Neutrophil (primary cell): Measurements from ENCODE around the gene FGFRL1.

ENCODE experiments used
- H3K27ac ChIP-seq: fragments of 200-600 bp; sonication (generic); 2 replicates; pipeline ENCODE4 v1.5.1; 2016; ENCODE audit warnings: mild to moderate bottlenecking, moderate library complexity
- H3K27me3 ChIP-seq: fragments of 200-600 bp; sonication (generic); 2 replicates; pipeline ENCODE4 v1.6.0; 2016; ENCODE audit warnings: mild to moderate bottlenecking
- H3K36me3 ChIP-seq: fragments of 200-600 bp; sonication (generic); 2 replicates; pipeline ENCODE4 v1.5.1; 2017
- H3K4me1 ChIP-seq, 2 experiments: fragments of 200-600 bp in 1 of 2; sonication (generic) in 1 of 2; 1 replicate in 1 of 2; 2 replicates in 1 of 2; pipeline versions ENCODE4 v1.5.1 to v1.6.1; 2013 to 2016; ENCODE audit warnings: low read depth in 1 of 2, low read length in 1 of 2, mild to moderate bottlenecking in 1 of 2, moderate library complexity in 1 of 2; ENCODE audit not compliant: control insufficient read depth in 1 of 2, insufficient read depth in 1 of 2
- H3K4me3 ChIP-seq, 2 experiments: fragments of 200-600 bp in 1 of 2; sonication (generic) in 1 of 2; 1 replicate in 1 of 2; 2 replicates in 1 of 2; pipeline ENCODE4 v1.5.1; 2013 to 2016; ENCODE audit warnings: low read depth in 1 of 2, low read length in 1 of 2, mild to moderate bottlenecking in 1 of 2, moderate library complexity in 1 of 2
- H3K9me3 ChIP-seq: fragments of 200-600 bp; sonication (generic); 2 replicates; pipeline ENCODE4 v1.5.1; 2016
- TF ChIP-seq, protein P1 (sequence below): fragments of 200-600 bp; sonication (generic); IDR thresholded peaks from 2 replicates; pipeline ENCODE4 v1.5.1; 2016; ENCODE audit warnings: antibody characterized with exemption

Gene FGFRL1

GRCh38 chr4:1040344-1041146, 29.1 kb downstream of the FGFRL1 start:
- Histone ChIP-seq H3K27me3 (peaks cover 32% of the 10 kb centered on the region), H3K4me3 (no peak overlapping the region), H3K9me3 (no peaks in the 10 kb centered on the region), H3K4me1 (no peaks in the 10 kb centered on the region), H3K27ac (no peak overlapping the region), H3K36me3 (no peaks in the 10 kb centered on the region)
- TF ChIP-seq, protein P1, sequence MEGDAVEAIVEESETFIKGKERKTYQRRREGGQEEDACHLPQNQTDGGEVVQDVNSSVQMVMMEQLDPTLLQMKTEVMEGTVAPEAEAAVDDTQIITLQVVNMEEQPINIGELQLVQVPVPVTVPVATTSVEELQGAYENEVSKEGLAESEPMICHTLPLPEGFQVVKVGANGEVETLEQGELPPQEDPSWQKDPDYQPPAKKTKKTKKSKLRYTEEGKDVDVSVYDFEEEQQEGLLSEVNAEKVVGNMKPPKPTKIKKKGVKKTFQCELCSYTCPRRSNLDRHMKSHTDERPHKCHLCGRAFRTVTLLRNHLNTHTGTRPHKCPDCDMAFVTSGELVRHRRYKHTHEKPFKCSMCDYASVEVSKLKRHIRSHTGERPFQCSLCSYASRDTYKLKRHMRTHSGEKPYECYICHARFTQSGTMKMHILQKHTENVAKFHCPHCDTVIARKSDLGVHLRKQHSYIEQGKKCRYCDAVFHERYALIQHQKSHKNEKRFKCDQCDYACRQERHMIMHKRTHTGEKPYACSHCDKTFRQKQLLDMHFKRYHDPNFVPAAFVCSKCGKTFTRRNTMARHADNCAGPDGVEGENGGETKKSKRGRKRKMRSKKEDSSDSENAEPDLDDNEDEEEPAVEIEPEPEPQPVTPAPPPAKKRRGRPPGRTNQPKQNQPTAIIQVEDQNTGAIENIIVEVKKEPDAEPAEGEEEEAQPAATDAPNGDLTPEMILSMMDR: no peak

GRCh38 chr4:1041147-1041935, 29.9 kb downstream of the FGFRL1 start:
- Histone ChIP-seq H3K4me1 (no peaks in the 10 kb centered on the region), H3K27ac (no peak overlapping the region), H3K9me3 (no peaks in the 10 kb centered on the region), H3K36me3 (no peaks in the 10 kb centered on the region), H3K4me3 (no peak overlapping the region), H3K27me3 (peaks cover 34% of the 10 kb centered on the region)
- TF ChIP-seq, protein P1: no peak

- no peak overlapping the region for H3K4me3 ChIP-seq
- no peak overlapping the region for H3K27ac ChIP-seq
These were observed 30.5 kb downstream of the FGFRL1 start for GRCh38 chr4:1041936-1042330.

DNA sequence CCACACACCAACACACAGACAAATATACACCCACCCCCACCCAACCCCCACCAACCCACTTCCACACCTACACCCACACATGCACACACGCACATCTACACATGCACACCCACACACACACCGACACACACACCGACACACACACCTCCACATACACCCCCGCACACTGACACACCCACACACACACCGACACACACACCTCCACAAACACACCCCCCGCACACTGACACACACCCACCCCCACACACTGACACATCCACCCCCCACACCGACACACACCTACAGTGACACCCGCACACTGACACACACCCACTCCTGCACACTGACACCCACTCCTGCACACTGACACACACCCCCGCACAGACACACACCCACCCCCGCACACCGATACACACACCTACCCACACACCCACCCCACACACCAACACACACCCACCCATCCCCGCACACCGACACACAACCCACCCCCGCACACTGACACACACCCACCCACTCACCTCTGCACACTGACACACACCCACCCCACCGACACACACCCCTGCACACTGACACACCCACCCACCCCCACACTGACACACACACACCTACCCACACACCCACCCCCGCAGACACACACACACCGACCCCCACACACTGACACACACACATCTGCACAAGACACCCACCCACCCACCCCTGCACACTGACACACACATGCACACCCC, 31.1 kb downstream of the FGFRL1 start:
- Histone ChIP-seq H3K9me3 (no peaks in the 10 kb centered on the region), H3K4me1 (no peaks in the 10 kb centered on the region), H3K4me3 (no peak overlapping the region), H3K27ac (no peak overlapping the region), H3K36me3 (no peaks in the 10 kb centered on the region), H3K27me3 (peaks cover 45% of the 10 kb centered on the region)
- TF ChIP-seq, protein P1: no peak

More at GRCh38 chr4:1041936-1042330, 30.5 kb downstream of the FGFRL1 start:
- peaks cover 40% of the 10 kb centered on the region for H3K27me3 ChIP-seq
- H3K4me1 ChIP-seq: no peaks in the 10 kb centered on the region
- TF ChIP-seq, protein P1: no peak
- H3K9me3 ChIP-seq: no peaks in the 10 kb centered on the region
- H3K36me3 ChIP-seq: no peaks in the 10 kb centered on the region

GRCh38 chr4:1043162-1043561, 31.7 kb downstream of the FGFRL1 start:
- peaks cover 51% of the 10 kb centered on the region for H3K27me3 ChIP-seq
- no peaks in the 10 kb centered on the region for H3K36me3 ChIP-seq
- no peak overlapping the region for H3K4me3 ChIP-seq
- H3K27ac ChIP-seq: no peak overlapping the region
- no peaks in the 10 kb centered on the region for H3K9me3 ChIP-seq
- TF ChIP-seq, protein P1: no peak
- H3K4me1 ChIP-seq: no peaks in the 10 kb centered on the region
